GM20000 (cell line): Measurements from ENCODE around the gene TRHDE.

Experiments used
- DNase-seq: peaks from one replicate; pipeline ENCODE4 v3.0.0; 2012; ENCODE audit warnings: low spot score
- TF ChIP-seq, protein P1 (sequence below): IDR thresholded peaks from 2 replicates; pipeline ENCODE4 v1.5.1; 2012; ENCODE audit warnings: mild to moderate bottlenecking, control low read depth; ENCODE audit errors: extremely low read depth, missing control alignments

The TRHDE gene

GRCh38 chr12:72273851-72274351 lies 1.7 kb downstream of the TRHDE start:
- TF ChIP-seq, protein P1, sequence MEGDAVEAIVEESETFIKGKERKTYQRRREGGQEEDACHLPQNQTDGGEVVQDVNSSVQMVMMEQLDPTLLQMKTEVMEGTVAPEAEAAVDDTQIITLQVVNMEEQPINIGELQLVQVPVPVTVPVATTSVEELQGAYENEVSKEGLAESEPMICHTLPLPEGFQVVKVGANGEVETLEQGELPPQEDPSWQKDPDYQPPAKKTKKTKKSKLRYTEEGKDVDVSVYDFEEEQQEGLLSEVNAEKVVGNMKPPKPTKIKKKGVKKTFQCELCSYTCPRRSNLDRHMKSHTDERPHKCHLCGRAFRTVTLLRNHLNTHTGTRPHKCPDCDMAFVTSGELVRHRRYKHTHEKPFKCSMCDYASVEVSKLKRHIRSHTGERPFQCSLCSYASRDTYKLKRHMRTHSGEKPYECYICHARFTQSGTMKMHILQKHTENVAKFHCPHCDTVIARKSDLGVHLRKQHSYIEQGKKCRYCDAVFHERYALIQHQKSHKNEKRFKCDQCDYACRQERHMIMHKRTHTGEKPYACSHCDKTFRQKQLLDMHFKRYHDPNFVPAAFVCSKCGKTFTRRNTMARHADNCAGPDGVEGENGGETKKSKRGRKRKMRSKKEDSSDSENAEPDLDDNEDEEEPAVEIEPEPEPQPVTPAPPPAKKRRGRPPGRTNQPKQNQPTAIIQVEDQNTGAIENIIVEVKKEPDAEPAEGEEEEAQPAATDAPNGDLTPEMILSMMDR: no peak
- DNase-seq: no peak

- TF ChIP-seq, protein P1: no peak
- peak; percentile 14 for DNase-seq
Observed at GRCh38 chr12:72274931-72275330, 2.8 kb downstream of the TRHDE start.

GRCh38 chr12:72275526-72275925 lies 3.4 kb downstream of the TRHDE start:
- TF ChIP-seq, protein P1: no peak
- DNase-seq: no peak

DNA sequence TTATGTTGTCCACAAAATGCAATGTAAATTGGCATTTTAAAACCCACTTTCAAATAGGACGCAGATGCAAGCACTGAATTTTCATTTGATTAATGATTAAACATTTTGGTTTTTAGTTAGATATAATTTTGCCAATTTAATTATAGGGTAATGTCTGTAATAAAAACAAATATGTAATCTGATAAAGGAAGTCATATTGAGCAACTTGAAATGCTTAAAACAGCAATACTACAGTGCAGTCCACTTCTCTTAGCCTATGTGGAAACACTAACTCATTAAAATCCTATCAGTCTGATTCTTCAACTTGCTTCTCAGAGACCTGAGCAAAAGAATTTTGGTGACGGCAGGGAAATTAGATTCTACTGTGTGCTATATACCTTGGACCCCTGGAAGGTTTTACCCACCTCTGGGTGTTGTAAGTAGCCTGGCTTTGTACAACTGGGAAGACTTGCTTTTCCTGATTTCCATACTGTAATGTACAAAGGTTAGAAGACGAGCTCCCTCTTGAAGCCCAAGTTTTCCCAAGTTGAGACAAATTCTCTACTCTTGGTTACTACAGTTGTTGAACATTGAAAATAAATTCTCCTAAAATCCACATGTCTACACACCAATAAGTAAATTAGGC lies 4.1 kb downstream of the TRHDE start:
- TF ChIP-seq, protein P1: no peak
- no peak for DNase-seq

GRCh38 chr12:72277415-72277814 lies 5.2 kb downstream of the TRHDE start:
- no peak for DNase-seq
- TF ChIP-seq, protein P1: no peak

DNA sequence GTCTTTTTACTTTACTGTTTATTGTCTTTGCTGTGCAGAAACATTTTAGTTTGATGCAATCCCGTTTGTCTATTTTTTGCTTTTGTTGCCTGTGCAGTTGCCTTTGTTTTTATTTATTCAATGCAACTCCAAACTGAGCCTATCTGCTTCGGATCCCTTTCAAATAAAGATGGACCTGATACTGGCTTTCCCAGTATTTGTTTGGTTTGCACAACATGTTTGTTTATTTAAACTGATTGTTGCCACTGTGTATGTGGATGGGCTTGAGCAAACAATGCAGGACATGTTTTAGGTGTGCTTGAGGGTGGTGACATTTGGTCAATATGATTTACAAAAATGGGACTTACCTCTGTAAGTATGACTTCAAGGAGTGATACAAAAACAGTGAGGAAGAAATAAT lies 6.7 kb downstream of the TRHDE start:
- TF ChIP-seq, protein P1: no peak
- DNase-seq: no peak

- TF ChIP-seq, protein P1: no peak
- no peak for DNase-seq
Observed at GRCh38 chr12:72281126-72281525, 9.0 kb downstream of the TRHDE start.
